Fibroblast of lung (primary cell): ENCODE measurements around the gene ABCA7. TPM values are rescaled to one million over a fixed set of nuclear protein-coding genes. Genes with fewer than 3 reads are reported as not detected.

Experiments
- DNase-seq, 2 donors: peaks; one replicate each; pipeline versions ENCODE4 v3.0.0 to v3.0.0-alpha.2; 2010; ENCODE audit warnings: low read depth in 2 of 2
- H2AFZ ChIP-seq: 2 replicates; pipeline ENCODE4 v1.5.1; 2012; ENCODE audit warnings: low read length, control low read depth, inconsistent platforms
- H3K27ac ChIP-seq: 2 replicates; pipeline ENCODE4 v1.5.1; 2011; ENCODE audit warnings: low read length, control low read depth; ENCODE audit not compliant: insufficient read depth
- H3K27me3 ChIP-seq: 2 replicates; pipeline ENCODE4 v1.5.1; 2011; ENCODE audit warnings: mild to moderate bottlenecking, low read length; ENCODE audit not compliant: control insufficient read depth, insufficient read depth
- H3K36me3 ChIP-seq: 2 replicates; pipeline ENCODE4 v1.5.1; 2011; ENCODE audit warnings: low read length; ENCODE audit not compliant: control insufficient read depth, insufficient read depth
- H3K4me1 ChIP-seq: 2 replicates; pipeline ENCODE4 v1.5.1; 2011; ENCODE audit warnings: low read length; ENCODE audit not compliant: control insufficient read depth, insufficient read depth; ENCODE audit errors: extremely low read depth
- H3K4me2 ChIP-seq: 2 replicates; pipeline ENCODE4 v1.5.1; 2011; ENCODE audit warnings: low read length, control low read depth; ENCODE audit not compliant: insufficient read depth; ENCODE audit errors: extremely low read depth
- H3K4me3 ChIP-seq, 4 experiments: fragments of 200-600 bp in 1 of 4; sonication (generic) in 1 of 4; replicated peaks in 1 of 4; 2 replicates each; pipeline ENCODE4 v1.5.1; 2011 to 2016; ENCODE audit warnings: low read length in 4 of 4, low read depth in 3 of 4, mild to moderate bottlenecking in 3 of 4, control low read depth in 2 of 4, inconsistent platforms in 1 of 4, mixed read lengths in 1 of 4; ENCODE audit not compliant: insufficient read depth in 1 of 4; ENCODE audit errors: control extremely low read depth in 1 of 4
- H3K79me2 ChIP-seq: 2 replicates; pipeline ENCODE4 v1.5.1; 2012; ENCODE audit warnings: mild to moderate bottlenecking, low read length, inconsistent platforms; ENCODE audit not compliant: control insufficient read depth, insufficient read depth
- H3K9ac ChIP-seq: 2 replicates; pipeline ENCODE4 v1.5.1; 2011; ENCODE audit warnings: mild to moderate bottlenecking, low read length, control low read depth; ENCODE audit not compliant: insufficient read depth
- H3K9me3 ChIP-seq: 2 replicates; pipeline ENCODE4 v1.5.1; 2012; ENCODE audit warnings: low read depth, low read length; ENCODE audit not compliant: control insufficient read depth, insufficient read depth
- H4K20me1 ChIP-seq: 2 replicates; pipeline ENCODE4 v1.5.1; 2011; ENCODE audit warnings: low read length; ENCODE audit not compliant: control insufficient read depth, insufficient read depth; ENCODE audit errors: extremely low read depth
- EZH2 ChIP-seq: IDR thresholded peaks from 2 replicates; pipeline ENCODE4 v1.5.1; 2012; ENCODE audit warnings: low read length, control low read depth, mild to moderate bottlenecking; ENCODE audit errors: missing control alignments
- polyA plus RNA-seq, 2 donors: library from polyadenylated mRNA; depleted of rRNA in 1 of 2; stranded (reverse) in 1 of 2; unstranded in 1 of 2; fragments of >200 nt; gene quantifications; 2 replicates each; pipeline ENCODE4 v1.2.1, GENCODE V29; 2011 to 2012; ENCODE audit warnings: missing spikeins in 1 of 2
- total RNA-seq: library from RNA; depleted of rRNA; stranded (reverse); fragments of >200 nt; gene quantifications from 2 replicates; pipeline ENCODE4 v1.2.1, GENCODE V29; 2014
- TF ChIP-seq, protein P1 (sequence below), 2 donors: IDR thresholded peaks in 1 of 2; conservative IDR thresholded peaks in 1 of 2; 1 replicate in 1 of 2; 2 replicates in 1 of 2; pipeline ENCODE4 v1.5.1; 2011 to 2012; ENCODE audit warnings: low read length in 2 of 2, control low read depth in 1 of 2, inconsistent platforms in 1 of 2, low read depth in 1 of 2, mild to moderate bottlenecking in 1 of 2

Gene ABCA7
- total and polyA plus RNA-seq, 2 donors (not counting 1 experiment from before 2014, with no cell fraction given): 2.2 to 9.7 TPM

DNA sequence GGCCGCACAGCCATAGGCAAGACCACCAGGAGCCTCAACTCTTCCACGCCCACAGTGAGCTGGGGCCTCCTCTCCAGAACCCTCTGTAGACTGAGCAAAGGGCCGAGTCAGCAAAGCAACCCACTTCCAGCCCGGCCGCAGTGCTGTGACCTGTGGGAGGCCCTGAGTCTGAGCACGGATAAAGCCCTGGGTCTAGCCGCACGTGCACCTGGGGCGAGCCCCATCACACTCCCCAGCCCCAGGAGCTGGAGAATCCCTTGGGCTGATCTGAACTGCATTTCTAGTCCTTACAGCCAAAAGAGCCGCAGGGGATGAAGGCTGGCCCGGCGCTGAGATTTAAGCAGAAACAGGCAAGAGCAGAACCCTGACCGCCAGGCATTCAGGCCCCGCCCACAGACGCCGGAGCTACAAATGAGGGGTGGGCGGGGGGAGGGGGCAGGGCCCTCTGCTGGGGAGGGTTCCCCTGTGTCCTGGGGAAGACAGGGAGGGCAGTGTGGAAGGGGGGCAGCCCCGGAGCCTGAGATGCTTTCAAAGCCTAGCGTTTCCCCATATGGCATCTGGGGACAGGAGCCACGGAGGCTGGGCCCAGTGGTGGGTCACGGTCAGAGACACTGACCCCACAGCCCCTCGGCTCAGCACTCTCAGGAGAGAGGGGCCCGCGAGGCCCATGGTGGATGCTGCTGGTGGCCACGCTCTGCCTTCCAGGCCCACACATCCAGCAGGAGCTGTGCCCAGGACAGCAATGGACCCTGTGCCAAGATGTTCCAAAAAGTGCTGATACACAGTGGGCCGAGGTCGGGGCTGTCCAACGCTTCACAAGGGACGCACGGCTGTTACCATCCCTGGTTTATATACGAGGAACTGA is 23.9 kb upstream of the ABCA7 start:
- Histone ChIP-seq H3K27me3 (no peaks in the 10 kb centered on the region), H3K4me2 (no peak overlapping the region), H3K4me1 (peaks cover 20% of the 10 kb centered on the region), H3K4me3 (no peak overlapping the region), H4K20me1 (peaks cover 1% of the 10 kb centered on the region), H3K27ac (no peak overlapping the region), H3K9ac (no peak overlapping the region), H3K79me2 (peaks cover 85% of the 10 kb centered on the region), H2AFZ (no peak overlapping the region), H3K9me3 (no peaks in the 10 kb centered on the region), H3K36me3 (peaks cover 26% of the 10 kb centered on the region)
- no peak for DNase-seq
- no peak for TF ChIP-seq EZH2
- TF ChIP-seq, protein P1, sequence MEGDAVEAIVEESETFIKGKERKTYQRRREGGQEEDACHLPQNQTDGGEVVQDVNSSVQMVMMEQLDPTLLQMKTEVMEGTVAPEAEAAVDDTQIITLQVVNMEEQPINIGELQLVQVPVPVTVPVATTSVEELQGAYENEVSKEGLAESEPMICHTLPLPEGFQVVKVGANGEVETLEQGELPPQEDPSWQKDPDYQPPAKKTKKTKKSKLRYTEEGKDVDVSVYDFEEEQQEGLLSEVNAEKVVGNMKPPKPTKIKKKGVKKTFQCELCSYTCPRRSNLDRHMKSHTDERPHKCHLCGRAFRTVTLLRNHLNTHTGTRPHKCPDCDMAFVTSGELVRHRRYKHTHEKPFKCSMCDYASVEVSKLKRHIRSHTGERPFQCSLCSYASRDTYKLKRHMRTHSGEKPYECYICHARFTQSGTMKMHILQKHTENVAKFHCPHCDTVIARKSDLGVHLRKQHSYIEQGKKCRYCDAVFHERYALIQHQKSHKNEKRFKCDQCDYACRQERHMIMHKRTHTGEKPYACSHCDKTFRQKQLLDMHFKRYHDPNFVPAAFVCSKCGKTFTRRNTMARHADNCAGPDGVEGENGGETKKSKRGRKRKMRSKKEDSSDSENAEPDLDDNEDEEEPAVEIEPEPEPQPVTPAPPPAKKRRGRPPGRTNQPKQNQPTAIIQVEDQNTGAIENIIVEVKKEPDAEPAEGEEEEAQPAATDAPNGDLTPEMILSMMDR (conservative IDR thresholded peaks at IDR 0.05 in 1 of 2, IDR thresholded peaks at IDR 0.05 in 1 of 2; ENCODE audit: low read depth in 1 of 2, low read length in 2 of 2): no peak

DNA sequence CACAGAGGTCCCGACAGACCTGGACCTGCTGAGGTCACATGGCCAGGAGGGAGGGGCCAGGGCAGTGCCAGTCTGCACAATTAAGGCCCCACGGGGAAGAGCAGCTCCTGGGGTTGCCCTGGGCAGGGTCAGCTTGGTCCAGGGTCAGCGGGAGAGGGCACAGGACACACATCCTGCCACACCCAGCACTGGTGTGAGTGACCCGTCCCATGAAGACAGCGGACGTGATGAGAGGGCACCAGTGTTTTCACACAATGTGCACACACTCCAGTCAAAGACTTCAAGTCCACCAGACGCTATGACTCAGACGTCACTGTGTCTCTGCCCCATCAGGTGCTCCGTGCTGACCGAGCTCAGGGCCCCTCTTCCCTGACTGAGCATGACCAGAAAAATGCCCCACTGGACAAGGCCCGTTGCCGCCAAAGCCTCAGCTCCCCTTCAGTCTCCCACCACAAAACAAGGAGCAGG is 23.2 kb upstream of the ABCA7 start:
- Histone ChIP-seq H3K27me3 (no peaks in the 10 kb centered on the region), H3K27ac (peak overlapping the region; percentile 45), H4K20me1 (peaks cover 1% of the 10 kb centered on the region), H3K9me3 (no peaks in the 10 kb centered on the region), H3K4me3 (no peak overlapping the region), H3K36me3 (peaks cover 23% of the 10 kb centered on the region), H3K9ac (no peak overlapping the region), H3K79me2 (peaks cover 85% of the 10 kb centered on the region), H3K4me1 (peaks cover 20% of the 10 kb centered on the region), H3K4me2 (peak overlapping the region; percentile 64), H2AFZ (no peak overlapping the region)
- TF ChIP-seq, protein P1 (conservative IDR thresholded peaks at IDR 0.05 in 1 of 2, IDR thresholded peaks at IDR 0.05 in 1 of 2; ENCODE audit: low read depth in 1 of 2, low read length in 2 of 2): no peak
- no peak for TF ChIP-seq EZH2
- peak; percentile 59 to 82 for DNase-seq

DNA sequence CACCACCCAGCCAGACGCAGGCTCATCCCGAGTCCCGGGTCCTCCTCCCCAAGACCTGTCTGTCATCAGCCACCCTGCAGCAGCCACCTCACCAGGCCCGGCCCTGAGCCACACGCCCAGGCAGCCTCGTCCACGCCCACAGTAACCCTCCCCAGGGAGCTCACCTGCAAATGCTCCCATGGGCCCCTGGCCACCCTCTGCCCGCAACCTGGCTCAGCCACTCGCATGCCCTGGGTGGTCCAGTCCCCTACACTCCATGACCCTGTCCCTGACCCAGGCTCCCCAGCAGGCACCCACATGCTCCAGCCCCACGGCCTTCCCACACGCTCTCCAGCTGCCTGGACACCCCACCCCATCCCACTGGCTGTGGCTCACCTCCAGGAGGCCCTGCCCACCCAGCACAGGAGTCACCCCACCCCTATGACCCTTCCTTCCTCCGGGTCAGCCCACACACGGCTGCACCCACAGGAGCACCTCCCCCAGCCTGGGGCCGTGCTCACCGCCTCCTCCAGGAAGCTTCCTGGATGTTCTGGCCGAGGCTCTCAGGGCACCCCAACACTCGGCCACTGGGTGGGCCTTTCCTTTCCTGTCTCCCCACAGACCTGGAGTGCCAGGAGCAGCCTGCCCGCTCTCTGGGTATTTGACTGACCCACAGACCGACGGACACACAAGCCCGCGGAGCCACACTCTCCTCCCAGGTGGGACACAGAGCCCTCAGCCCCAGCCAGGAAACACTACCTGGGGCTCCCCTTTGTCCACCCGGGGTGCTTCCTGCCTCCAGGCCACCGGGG is 22.6 kb upstream of the ABCA7 start:
- Histone ChIP-seq H3K79me2 (peaks cover 84% of the 10 kb centered on the region), H3K4me2 (peak overlapping the region; percentile 64), H2AFZ (no peak overlapping the region), H3K4me1 (peaks cover 20% of the 10 kb centered on the region), H3K27me3 (no peaks in the 10 kb centered on the region), H3K36me3 (peaks cover 17% of the 10 kb centered on the region), H3K9me3 (no peaks in the 10 kb centered on the region), H3K9ac (peak overlapping the region; percentile 46), H4K20me1 (peaks cover 1% of the 10 kb centered on the region), H3K27ac (peak overlapping the region; percentile 45), H3K4me3 (no peak overlapping the region)
- no peak for DNase-seq
- TF ChIP-seq, protein P1 (conservative IDR thresholded peaks at IDR 0.05 in 1 of 2, IDR thresholded peaks at IDR 0.05 in 1 of 2; ENCODE audit: low read depth in 1 of 2, low read length in 2 of 2): no peak
- TF ChIP-seq EZH2: no peak
